Fibroblast of gingiva (primary cell): ENCODE measurements around the gene DENND4C.
"Not testable (repeated sequence)": the region's sequence is repeated elsewhere in the genome, so short reads cannot be mapped to it uniquely, and the experiment has no call there.

ENCODE experiments used
- DNase-seq: peaks from one replicate; pipeline ENCODE4 v3.0.0-alpha.2; 2011; ENCODE audit warnings: low read depth

Gene DENND4C

DNA sequence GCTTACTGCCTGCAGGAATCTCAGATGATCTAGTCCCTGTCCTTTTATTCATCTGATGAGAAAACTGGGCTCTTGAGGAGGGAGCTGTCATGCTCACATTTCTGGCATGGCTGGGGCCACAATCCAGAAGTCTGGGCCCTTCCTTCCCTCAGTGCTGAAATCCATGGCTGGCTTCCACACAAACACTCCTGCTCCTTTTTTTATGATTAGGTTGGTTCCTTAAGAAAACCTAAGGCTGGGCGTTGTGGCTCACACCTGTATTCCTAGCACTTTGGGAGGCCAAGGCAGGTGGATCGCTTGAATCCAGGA is 179.7 kb downstream of the DENND4C start:
- no peak for DNase-seq

DNA sequence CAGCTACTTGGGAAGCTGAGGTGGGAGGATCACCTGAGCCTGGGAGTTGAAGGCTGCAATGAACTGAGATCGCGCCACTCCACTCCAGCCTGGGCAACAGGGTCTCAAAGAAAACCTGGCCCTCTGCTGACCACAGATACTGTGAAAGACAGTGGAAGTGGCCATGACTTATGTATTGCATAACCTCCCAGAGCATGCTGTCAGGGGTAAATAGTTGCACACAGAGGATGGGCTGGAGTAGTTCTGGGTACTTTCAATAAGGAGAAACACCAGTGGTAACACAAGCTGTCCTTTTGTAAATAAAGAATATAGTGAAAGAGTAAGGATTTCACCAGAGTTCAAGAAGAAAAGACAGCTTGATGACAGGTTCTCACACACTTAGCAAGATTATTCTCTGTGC is 180.1 kb downstream of the DENND4C start:
- no peak for DNase-seq

DNA sequence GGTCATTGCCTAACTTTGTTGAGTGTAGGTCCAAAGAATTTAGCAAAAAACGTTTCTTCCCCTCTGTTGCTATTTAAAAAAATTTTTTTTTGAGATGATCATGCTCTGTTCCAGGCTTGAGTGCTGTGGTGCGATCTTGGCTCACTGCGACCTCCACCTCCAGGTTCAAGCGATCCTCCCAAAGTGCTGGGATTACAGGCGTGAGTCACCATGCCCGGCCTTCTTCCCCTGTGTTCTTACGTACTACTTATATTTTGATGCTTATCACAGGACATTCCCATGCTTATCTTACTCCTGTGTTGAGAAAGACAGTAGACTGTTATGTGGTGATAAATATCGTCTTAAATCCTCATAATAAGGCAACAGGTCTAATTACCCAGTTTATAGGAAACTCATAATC is 180.8 kb downstream of the DENND4C start:
- no peak for DNase-seq

DNA sequence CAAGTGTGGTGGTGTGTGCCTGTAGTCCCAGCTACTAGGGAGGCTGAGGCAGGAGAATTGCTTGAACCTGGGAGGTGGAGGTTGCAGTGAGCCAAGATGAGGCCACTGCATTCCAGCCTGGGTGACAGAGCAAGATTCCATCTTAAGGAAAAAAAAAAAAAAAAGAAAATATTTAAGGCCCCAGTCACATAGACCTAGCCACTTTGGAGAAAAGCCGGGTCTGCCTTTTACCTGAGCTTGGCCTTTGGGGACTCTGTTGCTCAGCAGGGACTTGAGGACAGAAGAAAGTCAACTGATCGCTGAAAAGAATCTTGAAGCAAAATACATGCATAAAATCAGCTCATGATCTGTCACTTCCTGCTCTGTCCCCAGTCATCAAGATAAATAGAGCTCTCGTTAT is 183.0 kb downstream of the DENND4C start:
- DNase-seq: not testable (repeated sequence)

DNA sequence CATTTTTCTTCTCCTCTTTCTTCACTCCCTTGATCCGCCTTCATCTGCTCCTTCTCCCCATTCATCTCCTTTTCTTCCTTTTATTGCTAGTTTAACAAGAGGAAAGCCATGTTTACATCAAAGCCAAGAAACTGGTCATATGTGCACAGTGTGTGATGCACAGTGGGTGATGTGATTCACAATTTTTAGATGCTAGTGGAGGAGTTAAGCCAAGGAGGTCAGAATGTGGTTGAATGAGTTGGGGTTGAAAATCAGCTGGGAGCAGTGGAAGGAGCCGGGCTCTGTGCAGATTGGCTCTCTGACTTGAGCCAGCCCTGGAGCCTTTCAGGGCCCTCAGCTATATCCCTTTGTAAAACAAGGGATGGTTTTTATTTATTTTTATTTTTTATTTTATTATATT is 185.7 kb downstream of the DENND4C start:
- DNase-seq: no peak

DNA sequence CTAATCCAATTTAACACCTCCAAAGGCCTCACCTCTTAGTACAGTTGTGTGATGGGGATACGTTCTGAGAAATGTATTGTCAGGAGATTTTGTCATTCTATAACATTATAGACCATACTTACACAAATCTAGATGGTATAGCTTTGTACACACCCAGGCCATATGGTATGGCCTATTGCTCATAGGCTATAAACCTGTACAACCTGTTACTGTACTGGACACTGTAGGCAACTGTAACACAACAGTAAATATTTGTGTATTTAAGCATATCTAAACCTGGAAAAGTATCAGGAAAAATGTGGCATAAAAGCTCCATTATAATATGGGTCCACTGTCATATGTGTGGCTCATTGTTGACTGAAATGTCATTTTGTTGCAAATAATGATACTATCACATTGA is 190.4 kb downstream of the DENND4C start:
- no peak for DNase-seq
